Loucy (cell line): ENCODE results near the gene REL.

Source experiments
- H2AFZ ChIP-seq: fragments of 200-600 bp; sonication (generic); 2 replicates; pipeline ENCODE4 v1.6.0; 2016; ENCODE audit warnings: antibody characterized with exemption, mild to moderate bottlenecking, low read length, moderate library complexity
- H3F3A ChIP-seq: fragments of 200-600 bp; 2 replicates; pipeline ENCODE4 v1.6.0; 2016; ENCODE audit warnings: antibody characterized with exemption, low read depth, mild to moderate bottlenecking
- H3K27me3 ChIP-seq: fragments of 200-600 bp; sonication (generic); 2 replicates; pipeline ENCODE4 v1.6.1; 2014; ENCODE audit warnings: low read length, mild to moderate bottlenecking; ENCODE audit not compliant: insufficient read depth, poor library complexity, severe bottlenecking
- H3K36me3 ChIP-seq: fragments of 200-600 bp; sonication (generic); 2 replicates; pipeline ENCODE4 v1.6.1; 2016; ENCODE audit warnings: low read length; ENCODE audit not compliant: insufficient read depth
- H3K4me1 ChIP-seq: fragments of 200-600 bp; sonication (generic); 2 replicates; pipeline ENCODE4 v1.5.1; 2014; ENCODE audit warnings: low read length, mild to moderate bottlenecking; ENCODE audit not compliant: insufficient read depth, poor library complexity, severe bottlenecking
- H3K4me2 ChIP-seq: fragments of 200-600 bp; sonication (generic); 2 replicates; pipeline ENCODE4 v1.6.0; 2014; ENCODE audit warnings: antibody characterized with exemption, low read length, low read depth, mild to moderate bottlenecking; ENCODE audit not compliant: poor library complexity, severe bottlenecking
- H3K4me3 ChIP-seq: fragments of 200-600 bp; sonication (generic); 2 replicates; pipeline ENCODE4 v1.5.1; 2014; ENCODE audit warnings: low read length, mild to moderate bottlenecking, mixed read lengths; ENCODE audit not compliant: poor library complexity, severe bottlenecking
- H3K79me2 ChIP-seq: fragments of 200-600 bp; sonication (generic); 2 replicates; pipeline ENCODE4 v1.6.1; 2014; ENCODE audit warnings: low read length; ENCODE audit not compliant: insufficient read depth
- H3K9ac ChIP-seq: fragments of 200-600 bp; sonication (generic); 2 replicates; pipeline ENCODE4 v1.6.0; 2014; ENCODE audit warnings: mild to moderate bottlenecking, low read depth, low read length, moderate library complexity; ENCODE audit not compliant: poor library complexity, severe bottlenecking
- H3K9me2 ChIP-seq: fragments of 200-600 bp; sonication (generic); replicated peaks from 2 replicates; pipeline ENCODE4 v1.6.1; 2016; ENCODE audit warnings: low read depth, low read length, mixed read lengths
- H3K9me3 ChIP-seq: fragments of 200-600 bp; sonication (generic); 2 replicates; pipeline ENCODE4 v1.6.1; 2014; ENCODE audit warnings: mild to moderate bottlenecking, antibody characterized with exemption, low read length, low read depth; ENCODE audit not compliant: insufficient read depth
- H4K20me1 ChIP-seq: fragments of 200-600 bp; sonication (generic); 2 replicates; pipeline ENCODE4 v1.6.0; 2014; ENCODE audit warnings: antibody characterized with exemption, low read length, mild to moderate bottlenecking; ENCODE audit not compliant: insufficient read depth, poor library complexity, severe bottlenecking
- CTCF ChIP-seq: fragments of 200-600 bp; sonication (generic); conservative IDR thresholded peaks from 2 replicates; pipeline ENCODE4 v1.5.1; 2014; ENCODE audit warnings: mild to moderate bottlenecking, antibody characterized with exemption, low read length
- EZH2phosphoT487 ChIP-seq: fragments of 200-600 bp; IDR thresholded peaks from 2 replicates; pipeline ENCODE4 v1.6.1; 2018; ENCODE audit warnings: antibody characterized with exemption, mild to moderate bottlenecking, moderate library complexity, borderline replicate concordance

REL gene

DNA sequence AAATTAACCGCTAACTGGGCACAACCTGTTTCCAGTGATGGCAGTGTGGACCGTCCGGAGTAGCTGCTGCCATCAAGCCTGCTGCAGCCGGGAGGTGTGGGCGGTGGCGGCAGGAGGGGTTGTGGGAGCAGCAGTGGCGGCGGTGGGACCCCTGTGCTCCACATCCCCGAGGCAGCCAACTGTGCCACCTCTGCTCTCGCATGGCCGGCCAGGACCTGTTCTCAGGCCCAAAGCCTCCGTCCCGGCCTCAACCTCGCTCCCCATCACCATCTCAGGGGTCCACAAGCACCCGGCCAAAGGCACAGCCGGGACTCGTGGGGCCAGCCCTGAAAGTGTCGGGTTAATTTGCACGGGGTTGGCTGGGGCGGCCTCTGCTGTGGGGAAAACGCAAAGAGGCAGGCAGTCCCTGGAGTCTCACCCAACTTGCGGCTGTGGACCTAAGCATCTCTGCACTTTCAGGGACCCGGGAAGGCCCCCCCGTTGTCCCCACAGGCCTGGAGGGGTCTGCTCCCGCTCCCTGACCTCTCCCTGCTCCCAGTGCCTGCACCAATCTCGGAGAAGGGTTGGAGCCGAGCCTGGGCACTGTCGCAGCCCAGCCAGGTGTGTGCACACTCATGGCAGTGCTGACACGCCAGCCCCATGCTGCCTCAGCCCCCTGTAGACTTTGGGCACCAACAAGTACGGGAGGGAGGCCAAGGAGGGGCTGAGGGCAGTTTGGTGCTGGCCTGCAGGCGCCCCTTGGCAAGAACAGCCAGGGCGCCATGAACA is 91.7 kb downstream of the REL start:
- Histone ChIP-seq H3K9ac (no peak overlapping the region), H3K4me2 (no peak overlapping the region), H3F3A (no peaks in the 10 kb centered on the region), H3K9me2 (no peaks in the 10 kb centered on the region), H3K9me3 (no peaks in the 10 kb centered on the region), H3K79me2 (no peaks in the 10 kb centered on the region), H2AFZ (no peak overlapping the region), H4K20me1 (no peaks in the 10 kb centered on the region), H3K4me1 (peaks cover 6% of the 10 kb centered on the region), H3K36me3 (no peaks in the 10 kb centered on the region), H3K4me3 (no peak overlapping the region), H3K27me3 (no peaks in the 10 kb centered on the region)
- TF ChIP-seq CTCF (no peak), EZH2phosphoT487 (no peak)

DNA sequence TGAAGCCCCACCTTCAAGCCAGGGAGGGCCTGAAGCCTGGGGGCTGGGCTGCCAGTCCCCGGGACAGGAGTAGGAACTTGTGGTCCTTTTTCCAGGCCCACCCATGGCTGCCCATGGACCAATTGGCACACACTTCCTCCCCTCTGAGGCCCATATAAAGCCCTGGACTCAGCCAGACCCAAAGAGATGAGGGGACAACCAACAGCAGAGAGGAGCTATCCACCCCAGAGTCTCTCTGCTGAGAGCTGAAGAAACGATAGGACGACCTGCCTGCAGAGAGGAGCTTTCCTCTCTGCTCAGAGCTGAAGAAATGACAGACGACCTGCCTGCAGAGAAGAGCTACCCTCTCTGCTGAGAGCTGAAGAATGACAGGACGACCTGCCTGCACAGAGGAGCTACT is 92.3 kb downstream of the REL start:
- no peak overlapping the region for H2AFZ ChIP-seq

DNA sequence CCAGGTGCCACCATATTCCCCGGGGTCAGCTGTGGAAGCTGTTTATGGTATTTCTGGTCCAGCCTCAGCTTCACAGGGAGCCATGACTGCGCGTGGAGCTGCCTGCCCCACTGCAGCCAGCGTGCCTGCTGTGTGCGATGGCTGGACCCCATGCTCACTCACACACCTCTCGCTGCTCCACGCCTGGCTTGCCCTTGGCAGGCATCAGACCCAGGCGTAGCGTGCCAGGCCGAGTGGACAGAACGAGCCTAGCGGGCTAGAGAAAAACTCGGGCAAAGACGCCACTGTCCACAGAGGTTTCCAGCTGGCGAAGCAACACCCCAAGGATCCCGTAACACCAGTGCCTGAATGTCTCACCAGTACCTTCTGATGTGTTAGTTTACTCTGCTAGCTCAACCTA is 93.3 kb downstream of the REL start:
- Histone ChIP-seq H3K9ac (no peak overlapping the region), H3K9me3 (no peaks in the 10 kb centered on the region), H3K27me3 (no peaks in the 10 kb centered on the region), H4K20me1 (no peaks in the 10 kb centered on the region), H3K9me2 (no peaks in the 10 kb centered on the region), H3F3A (no peaks in the 10 kb centered on the region), H3K79me2 (no peaks in the 10 kb centered on the region), H2AFZ (no peak overlapping the region), H3K4me1 (peaks cover 6% of the 10 kb centered on the region), H3K4me2 (no peak overlapping the region), H3K4me3 (no peak overlapping the region), H3K36me3 (no peaks in the 10 kb centered on the region)
- no peak for TF ChIP-seq CTCF
- no peak for TF ChIP-seq EZH2phosphoT487

More for the DNA sequence above, 92.3 kb downstream of the REL start:
- Histone ChIP-seq H3K4me2 (no peak overlapping the region), H3K79me2 (no peaks in the 10 kb centered on the region), H3K9me3 (no peaks in the 10 kb centered on the region), H3F3A (no peaks in the 10 kb centered on the region), H3K27me3 (no peaks in the 10 kb centered on the region), H3K36me3 (no peaks in the 10 kb centered on the region), H3K4me3 (no peak overlapping the region), H3K9me2 (no peaks in the 10 kb centered on the region), H3K4me1 (peaks cover 6% of the 10 kb centered on the region), H3K9ac (no peak overlapping the region), H4K20me1 (no peaks in the 10 kb centered on the region)
- TF ChIP-seq EZH2phosphoT487 (no peak), CTCF (no peak)
